ENCODE measurements around the gene CAP2.

CAP2 gene

DNA sequence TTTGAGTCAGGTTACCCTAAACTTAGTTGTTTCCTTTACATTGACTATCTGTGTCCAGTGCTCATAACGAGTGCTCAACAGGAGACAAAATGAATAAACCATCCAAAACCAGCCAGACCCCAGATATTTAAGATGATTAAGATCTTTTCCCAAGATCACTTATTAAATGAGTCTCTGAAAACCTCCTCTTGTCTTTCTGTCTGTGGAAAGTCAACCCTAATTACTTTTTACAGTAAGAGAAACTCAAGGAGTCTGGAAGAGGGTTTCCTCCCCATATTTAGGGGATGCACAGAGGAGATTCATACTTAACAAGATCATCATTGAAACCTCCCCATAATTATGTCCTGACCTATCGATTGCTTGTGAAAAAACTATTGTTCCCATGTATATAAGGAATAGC is 84.0 kb downstream of the CAP2 start:
- no peak for DNase-seq

DNA sequence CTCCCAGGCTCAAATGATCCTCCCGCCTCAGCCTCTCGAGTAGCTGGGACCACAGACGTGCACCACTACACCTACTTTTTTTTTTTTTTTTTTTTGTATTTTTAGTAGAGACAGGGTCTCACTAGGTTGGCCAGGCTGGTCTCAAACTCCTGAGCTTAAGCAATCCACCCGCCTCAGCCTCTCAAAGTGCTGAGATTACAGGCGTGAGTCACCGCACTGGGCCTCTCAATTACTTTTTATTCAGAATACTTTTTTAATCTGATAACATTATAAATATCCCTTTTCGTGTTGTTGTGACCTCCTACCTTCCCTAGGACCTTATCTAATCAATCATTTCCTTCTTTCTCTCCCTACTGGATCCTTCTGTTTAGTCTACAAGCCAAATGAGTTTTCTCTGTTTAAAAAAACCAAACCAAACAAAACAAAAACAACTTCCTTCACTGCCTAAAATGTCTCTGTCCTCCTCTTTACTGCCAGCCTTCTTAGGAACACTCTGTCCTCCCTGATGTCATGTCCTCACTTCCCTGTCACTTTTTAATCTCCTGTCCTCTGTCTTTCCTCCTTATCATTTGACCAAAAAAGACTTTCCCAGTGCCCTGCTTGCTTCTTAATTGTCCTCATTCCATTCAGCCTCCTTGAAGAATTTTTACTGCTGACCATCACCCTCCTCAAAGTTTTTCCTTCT is 85.0 kb downstream of the CAP2 start:
- DNase-seq = no peak

DNA sequence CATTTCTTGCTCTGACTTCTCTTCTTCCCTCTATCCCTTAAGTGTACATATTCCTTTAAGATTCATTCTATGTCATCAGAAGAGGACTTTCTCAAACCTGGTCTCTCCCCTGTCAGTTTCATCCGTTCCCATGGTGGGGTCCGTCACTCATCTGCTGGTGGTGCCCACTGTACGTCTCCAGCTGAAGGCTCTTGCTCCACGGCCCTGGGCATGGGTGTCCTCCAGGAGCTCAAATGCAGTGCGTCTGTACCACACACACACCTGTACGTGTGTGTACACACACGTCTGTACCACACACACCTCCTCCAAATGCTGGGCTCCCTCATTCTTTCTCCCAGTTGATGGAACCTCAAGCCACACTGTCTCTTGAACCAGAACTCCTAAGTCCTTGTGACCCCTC is 85.6 kb downstream of the CAP2 start:
- DNase-seq = no peak

DNA sequence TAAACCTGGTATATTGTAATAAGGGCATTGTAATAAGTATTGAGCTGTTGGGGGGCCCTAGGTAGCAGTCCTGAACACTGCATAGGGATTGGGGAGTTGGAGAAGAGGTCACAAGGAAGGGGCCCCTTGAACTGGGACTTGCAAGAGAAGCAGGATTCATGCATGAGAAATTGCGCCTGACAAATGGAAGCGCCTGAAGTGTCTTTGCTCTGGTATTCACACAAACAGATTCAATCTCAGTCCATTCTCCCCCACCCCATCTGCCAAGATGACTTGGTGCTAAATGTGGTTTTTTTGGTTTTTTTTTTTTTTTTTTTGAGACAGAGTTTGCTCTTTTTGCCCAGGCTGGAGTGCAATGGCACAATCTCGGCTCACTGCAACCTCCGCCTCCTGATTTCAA is 87.1 kb downstream of the CAP2 start:
- no peak for DNase-seq

DNA sequence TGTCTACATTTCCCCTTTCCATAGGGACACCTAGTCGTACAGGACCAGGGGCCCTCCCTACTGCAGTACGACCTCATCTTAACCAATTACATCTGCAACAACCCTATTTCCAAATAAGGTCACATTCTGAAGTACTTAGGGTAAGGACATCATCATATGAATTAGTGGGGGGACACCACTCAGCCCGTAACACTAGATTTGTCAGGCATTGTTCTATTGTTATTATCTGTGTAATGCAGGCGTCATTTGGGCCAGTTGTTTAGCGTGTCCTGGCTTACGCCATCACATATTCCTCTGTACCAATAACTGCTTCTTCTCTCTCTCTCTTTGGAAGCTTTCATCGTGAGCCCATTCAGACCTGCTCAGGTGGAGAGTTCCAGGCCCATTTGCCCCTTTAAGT is 89.3 kb downstream of the CAP2 start:
- no peak for DNase-seq

DNA sequence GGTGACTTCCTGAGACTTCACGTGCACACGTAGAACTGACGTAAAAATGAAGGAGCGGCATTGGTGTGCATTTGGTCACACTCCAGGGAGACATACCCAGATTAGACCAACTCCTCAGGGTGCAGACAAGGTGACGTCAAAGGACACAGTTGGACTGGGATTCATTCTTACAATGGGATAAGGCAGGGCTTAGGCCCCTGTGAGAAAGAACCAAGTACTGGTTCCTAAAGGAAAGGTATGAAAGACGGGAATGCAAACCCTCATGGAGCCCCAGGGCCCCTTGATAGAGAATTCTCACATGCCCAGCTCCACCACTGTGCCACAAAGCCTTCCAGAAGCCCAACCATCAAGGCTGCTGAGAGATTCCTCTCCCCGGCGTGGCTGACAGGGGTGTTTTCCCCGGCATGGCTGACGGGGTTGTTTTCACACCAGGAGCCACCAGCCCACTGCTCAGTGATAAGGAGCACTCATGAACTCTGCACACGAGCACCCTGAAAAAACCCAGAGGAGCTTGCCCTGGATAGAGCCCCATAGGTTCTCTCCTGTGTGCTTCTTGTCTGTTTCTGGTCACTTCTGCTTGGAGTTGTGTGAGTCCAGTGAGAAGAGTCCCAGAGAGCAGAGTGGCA is 90.1 kb downstream of the CAP2 start:
- DNase-seq = no peak

DNA sequence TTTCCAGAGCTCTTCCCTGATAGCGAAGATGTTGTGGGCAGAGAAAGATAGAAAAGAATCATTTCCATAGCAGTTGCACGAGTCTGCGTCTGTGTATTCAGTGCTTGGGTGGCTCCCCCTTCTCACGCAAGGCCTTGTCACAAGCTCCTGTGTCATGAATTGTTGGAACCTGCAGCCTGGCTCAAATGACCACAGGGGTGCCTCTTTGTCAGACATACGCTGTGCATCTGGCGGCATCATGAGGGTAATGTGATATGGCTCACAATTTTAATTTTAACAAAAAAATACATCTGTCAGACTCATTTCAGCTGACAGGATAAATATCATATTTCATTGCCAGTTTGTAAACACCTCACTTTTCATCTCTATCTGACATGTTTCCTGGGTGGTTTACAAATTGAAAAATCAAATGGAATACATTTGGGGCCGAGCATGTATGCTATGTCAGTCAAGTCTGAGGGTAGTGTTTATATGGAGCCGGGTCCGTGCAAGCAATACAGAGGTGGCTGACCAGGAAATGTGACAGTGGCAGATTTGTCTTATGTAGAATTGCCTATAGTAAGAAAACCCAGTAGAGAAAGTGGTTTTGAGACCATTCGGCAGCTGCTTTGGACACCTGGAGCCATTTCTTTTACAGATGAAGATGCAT is 90.9 kb downstream of the CAP2 start:
- no peak for DNase-seq

DNA sequence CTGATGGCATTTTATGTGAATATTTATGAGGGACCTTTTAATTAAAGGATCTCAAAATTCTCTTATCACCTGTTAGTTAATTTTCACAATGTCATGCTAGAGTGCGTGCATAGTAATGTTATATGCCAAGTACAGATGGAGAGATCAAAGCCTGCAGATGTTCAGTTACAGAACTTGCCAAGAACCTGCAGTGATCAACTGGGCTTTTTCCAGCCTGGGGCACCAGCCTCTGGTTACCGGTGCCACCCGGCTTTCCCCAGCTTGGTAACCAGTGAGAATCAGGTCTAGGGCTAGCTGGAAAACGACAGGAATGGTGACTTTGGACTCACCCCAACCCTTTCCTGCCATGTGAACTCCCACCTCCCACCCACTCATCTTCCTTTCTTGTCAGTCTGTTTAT is 91.8 kb downstream of the CAP2 start:
- no peak for DNase-seq

DNA sequence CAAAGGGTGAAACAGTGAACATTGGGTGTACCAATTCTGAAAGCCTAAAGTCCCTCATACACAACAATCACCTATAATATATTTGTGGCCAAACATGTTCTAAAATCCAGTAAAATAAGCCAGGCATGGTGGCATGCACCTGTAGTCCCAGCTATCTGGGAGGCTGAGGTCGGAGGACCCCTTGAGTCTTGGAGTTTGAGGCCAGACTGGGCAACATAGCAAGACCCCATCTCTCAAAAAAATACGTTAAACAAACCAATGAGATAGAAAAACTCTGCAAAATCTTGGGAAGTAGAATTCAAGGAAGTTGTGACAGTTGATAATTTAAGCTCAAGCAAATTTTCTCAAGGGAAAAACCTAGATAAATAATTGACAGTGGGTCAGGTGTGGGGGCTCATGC is 92.6 kb downstream of the CAP2 start:
- no peak for DNase-seq

DNA sequence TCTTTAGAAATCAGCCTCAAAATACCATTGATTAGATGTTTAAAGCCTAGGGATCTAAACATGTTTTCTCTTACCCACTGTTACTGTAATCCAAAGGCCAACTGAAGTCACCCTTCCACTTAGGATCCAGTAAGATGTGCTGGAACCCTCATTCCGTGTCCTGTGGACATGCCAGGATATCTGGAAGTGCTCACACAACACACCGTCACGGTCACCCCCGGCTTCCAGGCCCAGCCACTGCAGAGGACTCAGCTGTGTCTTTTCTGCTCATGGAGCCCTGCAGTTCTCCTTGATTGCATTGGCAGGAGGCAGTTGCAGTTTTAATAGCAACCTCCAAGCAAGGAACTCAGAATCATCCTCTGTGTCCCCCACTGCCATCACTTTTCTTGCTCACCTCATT is 93.3 kb downstream of the CAP2 start:
- no peak for DNase-seq

DNA sequence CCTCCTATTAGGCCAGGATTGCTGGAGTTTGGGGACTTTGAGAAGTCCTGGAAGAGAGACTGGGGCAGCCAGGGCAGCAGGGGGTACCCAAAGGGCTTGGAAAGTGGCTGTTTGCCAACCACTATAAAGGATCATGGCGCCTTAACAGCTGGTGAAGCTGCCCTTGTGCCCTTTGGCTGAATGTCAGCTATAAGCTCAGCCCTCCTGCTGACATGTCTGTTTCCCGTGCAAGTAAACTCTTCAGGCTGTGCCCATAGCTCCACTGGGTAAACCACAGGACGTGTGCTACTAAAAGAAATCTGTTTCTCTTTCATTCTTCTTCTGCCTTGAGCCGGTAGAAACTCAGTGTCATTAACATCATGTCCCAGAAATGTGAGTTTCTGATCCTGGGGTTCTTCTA is 97.3 kb downstream of the CAP2 start:
- no peak for DNase-seq

DNA sequence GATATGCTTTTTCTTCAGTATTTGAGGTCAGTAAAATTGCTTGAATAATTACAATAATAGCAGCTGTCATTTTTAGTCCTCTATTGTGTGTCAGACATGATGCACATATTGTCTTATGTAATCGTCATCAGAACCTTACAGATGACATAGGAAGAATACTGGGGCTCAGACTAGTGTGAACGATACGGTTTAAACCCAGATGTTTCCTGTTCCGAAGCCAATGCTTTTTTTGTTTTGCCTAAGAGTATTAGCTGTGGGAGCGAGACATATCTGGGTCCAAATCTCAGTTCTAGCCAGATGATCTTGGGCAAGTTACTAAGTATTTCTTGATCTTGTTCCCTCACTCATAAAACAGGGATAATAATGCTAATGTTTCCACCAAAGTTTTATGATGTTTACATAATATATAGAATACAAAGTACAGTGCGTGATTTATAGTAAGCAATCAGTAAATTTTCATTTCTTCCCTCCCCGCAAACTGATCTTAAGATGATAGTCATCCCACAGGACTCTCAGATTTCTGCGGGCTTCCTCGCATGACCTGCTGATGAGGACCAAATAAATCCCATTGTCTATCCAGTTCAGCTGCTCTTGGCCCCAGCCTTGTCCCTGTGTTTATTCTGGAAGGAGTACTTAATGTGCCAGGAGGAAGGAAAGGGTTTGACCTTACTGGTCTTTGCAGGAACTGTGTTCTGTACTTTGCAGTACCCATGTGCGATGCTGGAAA is 98.2 kb downstream of the CAP2 start:
- no peak for DNase-seq

DNA sequence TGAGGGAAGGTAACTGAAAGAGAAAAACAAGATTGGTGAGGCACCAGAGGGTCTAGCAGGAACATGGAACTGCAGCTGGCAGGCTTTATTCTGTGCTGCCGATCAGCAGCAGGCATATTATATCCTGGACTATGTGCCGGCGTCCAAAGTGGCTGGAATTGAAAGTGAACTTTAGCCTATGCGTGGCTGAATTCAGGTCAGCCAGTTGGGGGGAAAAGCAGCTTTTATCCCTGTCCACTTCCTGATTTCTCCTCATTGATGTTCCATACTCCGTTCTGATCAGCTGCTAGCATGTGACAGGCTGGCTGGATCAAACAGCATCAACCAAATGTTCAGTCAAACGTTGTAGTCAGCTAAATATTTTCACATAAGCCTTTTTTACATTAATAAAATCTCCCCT is 99.0 kb downstream of the CAP2 start:
- DNase-seq = no peak

DNA sequence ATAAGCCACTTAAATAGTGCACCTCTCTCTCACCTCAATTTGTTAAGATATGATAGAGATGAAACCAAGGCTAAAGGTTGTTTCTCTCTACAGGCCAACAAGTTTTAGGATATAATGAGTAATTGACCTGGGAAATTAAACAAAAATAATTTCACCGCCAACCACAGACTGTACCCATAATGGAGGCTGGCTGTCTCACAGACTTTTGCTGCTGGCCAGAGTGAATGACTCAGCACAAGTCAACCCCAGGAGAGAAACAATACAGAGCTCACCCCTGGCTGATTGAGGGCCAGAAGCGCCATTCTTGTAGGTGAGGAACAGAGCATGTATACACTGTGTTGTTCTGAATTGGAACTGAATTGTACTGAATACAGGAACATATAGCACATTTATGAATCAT is 99.9 kb downstream of the CAP2 start:
- no peak for DNase-seq

DNA sequence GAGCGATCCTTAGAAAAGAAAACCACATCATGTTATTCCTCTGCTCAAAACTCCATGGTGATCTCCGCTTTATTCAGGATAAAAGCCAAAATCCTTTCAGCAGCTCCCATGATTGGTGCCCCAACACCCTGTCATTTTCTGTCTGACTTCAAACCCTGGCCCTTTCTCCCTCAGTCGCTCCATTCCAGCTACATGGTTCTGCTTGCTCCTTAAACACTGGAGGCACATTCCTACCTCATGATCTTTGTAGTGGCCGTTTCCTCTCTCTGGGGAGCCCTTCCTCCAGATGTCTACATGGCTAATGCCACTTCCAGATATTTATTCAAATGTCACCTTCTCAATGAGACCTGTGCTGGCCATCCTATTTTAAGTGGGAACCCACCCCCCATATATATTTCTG is 100.8 kb downstream of the CAP2 start:
- no peak for DNase-seq

DNA sequence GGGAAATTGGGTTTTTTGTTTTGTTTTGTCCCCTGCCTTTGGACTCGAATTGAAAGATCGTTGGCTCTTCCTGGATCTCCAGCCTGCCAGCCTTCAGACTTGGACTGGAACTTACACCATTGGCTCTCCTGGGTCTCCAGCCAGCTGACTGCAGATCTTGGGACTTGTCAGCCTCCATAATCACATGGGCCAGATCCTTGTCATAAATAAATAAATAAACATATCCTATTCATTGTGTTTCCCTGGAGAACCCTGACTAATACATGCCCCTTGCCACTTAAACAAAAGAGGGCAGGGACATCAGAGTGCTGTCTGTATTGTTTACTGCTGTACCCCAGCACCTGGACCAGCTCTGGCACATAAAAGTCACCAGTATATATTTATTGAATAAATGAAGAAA is 101.5 kb downstream of the CAP2 start:
- no peak for DNase-seq

DNA sequence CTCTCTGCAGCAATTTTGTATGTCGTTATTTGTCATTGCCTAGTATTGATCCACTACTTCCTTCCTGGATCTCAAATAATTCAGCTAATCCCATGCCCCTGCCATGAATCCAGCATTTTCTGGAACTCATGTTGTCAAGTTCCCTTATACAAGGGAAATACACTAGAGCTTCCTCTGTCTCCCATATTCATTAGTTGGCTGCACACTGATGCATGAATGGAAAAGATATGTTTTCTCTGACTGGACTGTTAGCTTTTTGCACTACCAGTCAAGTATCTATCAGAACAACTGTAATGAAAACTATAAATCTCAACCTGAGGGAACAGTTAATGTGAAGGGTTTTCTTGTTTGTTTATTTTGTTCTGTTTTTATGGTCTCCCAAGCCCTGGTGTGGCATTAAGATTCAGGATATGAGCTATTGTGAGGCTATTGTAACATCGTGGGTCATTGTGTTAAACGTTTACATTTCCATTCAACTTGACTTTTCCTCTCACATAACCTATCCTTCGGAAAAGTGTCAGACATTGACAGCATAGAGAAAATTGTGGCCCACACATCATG is 104.2 kb downstream of the CAP2 start:
- DNase-seq = no peak

DNA sequence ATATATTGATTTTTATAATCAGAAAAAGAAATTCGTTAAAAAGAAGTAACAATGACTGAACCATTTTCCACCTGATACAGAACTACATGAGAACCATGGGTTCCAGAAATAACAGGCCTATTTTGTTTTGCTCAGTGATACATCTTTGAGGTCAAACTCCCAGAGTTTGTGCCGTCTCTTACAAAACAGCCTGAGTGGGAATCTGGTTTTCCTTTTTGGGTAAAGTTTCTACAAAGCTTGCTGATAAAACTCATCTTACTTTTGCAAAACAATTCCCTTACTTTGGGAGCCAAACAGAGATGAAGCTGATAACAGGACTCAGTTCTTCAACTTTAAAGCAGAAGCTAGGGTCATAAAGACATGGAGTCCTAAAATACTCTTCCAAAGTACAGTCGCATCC is 108.0 kb downstream of the CAP2 start:
- no peak for DNase-seq

DNA sequence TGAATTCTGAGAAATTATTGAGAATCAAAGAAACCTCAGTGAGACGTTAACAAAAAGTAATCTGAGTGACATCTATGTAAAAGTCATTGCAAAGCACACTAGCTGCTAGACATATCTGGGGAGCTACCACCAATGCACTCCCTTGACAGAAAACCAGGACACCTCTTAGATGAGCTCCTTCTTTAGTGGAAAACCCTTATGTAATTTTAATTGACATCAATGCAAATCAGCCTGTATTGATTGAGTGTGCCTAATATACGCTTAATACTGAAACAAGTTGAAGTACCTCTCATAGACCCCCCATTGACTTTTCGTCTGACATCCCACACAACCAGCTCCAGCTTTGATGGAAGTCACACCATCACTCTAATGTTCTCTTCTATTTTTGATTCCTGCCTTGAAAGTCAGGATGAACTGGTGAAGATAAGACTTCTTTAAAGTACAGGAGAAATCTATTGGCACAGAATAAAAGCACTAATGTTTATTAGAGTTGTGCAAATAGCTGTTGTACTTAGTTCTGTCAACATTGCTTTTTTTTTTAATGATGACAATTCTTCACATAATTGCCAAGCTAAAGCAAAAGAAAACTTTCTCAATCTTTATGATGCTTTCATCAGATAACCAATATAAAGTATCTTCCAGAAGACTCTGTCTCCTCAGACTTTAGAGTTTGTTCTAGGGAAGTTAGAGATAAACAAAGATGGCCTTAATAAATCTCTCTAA is 108.7 kb downstream of the CAP2 start:
- no peak for DNase-seq

DNA sequence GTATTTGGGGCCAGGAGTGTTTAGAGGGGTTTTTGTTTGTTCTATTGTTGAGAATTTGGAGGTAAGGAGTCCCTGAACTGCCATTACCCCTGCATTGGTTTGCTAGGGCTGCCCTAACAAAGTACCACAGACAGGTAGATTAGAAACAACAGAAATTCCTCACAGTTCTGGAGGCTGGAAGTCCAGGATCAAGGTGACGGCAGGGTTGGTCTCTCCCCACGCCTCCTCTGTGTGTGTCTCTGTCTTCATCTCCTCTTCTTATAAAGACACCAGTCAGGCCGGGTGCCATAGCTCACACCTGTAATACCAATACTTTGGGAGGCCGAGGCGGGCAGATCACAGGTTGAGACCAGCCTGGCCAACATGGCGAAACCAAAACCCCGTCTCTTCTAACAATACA is 109.7 kb downstream of the CAP2 start:
- no peak for DNase-seq

DNA sequence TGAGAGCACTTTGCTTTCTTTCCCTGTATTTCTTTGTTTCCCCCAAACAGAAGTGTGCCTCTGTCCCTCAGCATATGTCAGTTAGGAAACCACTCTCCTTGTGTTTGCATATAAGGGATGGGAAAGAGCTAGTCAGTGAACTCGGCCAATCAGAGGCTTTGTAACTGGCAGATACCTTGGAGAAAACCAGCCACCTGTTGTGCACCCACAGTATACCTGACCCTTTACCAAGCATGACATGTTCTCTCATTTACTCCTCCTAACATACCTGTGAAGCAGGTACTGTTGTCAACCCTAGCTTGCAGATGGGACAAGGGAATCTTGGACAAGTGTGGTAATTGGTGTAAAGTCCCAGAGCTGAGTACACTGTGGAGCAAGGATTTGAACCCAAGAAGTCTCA is 110.6 kb downstream of the CAP2 start:
- no peak for DNase-seq

DNA sequence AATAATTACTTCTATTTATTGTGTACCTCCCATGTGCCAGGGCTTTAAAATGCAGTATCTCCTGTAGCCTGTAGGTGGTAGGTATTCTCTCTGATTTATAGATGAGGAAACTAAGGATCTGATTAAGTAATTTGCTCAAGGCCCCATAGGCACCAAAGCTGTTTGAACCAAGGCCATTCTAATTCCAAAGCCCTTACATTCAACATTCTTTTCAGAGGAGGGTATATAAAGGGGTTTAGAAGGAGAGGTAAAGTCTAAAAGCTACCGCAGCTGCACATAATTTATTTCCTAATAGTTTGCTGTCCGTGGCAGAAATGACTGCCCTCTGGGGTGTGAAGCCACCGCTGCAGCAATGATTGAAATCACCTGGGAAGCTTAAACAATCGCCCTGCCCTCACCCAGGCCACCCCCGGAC is 111.7 kb downstream of the CAP2 start:
- no peak for DNase-seq

DNA sequence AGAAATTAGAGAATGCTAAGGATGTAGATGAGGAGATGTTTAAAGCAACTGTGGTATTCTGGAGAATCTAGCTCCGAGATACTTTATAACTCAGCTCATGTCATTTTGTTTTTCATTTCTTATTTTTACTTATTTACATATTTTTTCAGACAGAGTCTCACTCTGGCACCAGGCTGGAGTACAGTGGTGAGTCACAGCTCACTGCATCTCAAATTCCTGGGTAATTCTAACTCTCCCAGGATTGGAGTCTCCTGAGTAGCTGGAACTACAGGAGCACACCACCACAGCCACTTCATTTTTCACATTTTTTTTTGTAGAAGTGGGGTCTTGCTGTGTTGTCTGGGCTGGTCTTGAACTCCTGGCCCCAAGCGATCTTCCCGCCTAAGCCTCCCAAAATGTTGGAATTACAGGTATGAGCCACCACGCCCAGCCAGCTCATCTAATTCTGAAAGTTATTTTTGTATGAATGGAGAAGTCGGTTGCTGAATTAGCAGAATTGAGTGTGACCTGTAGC is 112.4 kb downstream of the CAP2 start:
- DNase-seq = no peak

Measured in hippocampal formation (tissue), 2 donors.